ENCODE results near the gene IVNS1ABP. TPM values are rescaled to one million over a fixed set of nuclear protein-coding genes. Genes with fewer than 3 reads are reported as not detected.
"Not testable (repeated sequence)": the region's sequence is repeated elsewhere in the genome, so short reads cannot be mapped to it uniquely, and the experiment has no call there.

IVNS1ABP gene
- total RNA-seq: 10 to 100 TPM; 44.4 to 58.8 TPM

DNA sequence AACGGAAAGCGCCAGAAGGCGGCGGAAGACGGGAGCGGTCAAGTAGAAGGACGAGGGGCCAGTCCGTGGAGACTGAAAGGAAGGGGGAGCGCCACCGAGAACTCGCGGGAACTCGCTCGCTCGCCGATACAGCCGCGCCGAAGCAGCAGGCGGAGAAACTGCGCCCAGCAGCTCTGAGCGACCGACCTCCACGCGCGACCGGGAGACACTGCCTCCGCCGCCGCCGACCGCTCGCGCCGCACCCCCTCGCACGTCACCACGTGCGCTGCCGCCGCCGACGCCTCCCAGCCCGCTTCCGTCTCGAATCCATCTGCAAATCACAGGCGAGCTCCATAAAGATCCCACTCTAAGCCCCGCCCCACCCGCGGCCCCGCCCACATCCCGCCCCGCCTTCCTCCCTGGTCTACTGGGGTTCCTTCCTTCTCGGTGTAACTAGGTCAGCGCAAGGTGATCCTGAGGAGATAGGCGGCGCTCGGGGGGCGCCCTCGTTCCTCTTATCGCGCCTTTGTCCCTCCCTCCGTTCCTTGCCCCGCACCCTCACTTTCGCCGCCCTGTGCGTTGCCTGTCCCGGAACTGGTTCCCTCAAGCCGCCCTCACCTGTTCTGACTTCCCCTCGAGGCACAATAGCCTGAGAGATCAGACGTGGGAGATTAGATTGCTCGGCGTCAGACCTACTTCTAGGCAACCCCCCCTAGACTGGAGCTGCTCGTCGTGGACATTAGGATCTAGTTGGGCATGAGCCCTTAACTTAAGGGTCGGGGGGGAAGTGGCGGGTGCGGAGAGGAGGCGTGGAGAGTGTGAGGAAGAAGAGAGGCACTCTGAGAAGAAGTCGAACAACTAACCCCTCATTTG, at the start of gene IVNS1ABP:
Gene IVNS1ABP (minus strand): TSS at position 210 of the 852 bp plus-strand sequence. CDS start 7,750 bp downstream, outside the sequence.
- Histone ChIP-seq H3K4me3 (peak within 1 kb of the TSS; percentile 82 to 86), H3K9me3 (no peaks in the 10 kb centered on the region), H3K27ac (peak within 1 kb of the TSS; percentile 91 to 94), H3K36me3 (no peaks in the 10 kb centered on the region), H3K4me1 (replicated peaks) (no peaks in the 10 kb centered on the region), H3K27me3 (replicated peaks; ENCODE audit: insufficient read depth) (no peaks in the 10 kb centered on the region)
- under 1% methylated on average over 69 of the region's 80 CpGs for WGBS
- intact Hi-C loops (cut with DNase I): no loop called here
- DNase-seq (ENCODE audit: low spot score): peak; percentile 95
- TF ChIP-seq, protein P1, sequence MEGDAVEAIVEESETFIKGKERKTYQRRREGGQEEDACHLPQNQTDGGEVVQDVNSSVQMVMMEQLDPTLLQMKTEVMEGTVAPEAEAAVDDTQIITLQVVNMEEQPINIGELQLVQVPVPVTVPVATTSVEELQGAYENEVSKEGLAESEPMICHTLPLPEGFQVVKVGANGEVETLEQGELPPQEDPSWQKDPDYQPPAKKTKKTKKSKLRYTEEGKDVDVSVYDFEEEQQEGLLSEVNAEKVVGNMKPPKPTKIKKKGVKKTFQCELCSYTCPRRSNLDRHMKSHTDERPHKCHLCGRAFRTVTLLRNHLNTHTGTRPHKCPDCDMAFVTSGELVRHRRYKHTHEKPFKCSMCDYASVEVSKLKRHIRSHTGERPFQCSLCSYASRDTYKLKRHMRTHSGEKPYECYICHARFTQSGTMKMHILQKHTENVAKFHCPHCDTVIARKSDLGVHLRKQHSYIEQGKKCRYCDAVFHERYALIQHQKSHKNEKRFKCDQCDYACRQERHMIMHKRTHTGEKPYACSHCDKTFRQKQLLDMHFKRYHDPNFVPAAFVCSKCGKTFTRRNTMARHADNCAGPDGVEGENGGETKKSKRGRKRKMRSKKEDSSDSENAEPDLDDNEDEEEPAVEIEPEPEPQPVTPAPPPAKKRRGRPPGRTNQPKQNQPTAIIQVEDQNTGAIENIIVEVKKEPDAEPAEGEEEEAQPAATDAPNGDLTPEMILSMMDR (IDR thresholded peaks at IDR 0.05): peak in 3 of 4 experiments; percentile 18 to 32 (median 24)
- TF ChIP-seq POLR2A (IDR thresholded peaks at IDR 0.05): peak; percentile 99
- peak; percentile 80 for TF ChIP-seq POLR2AphosphoS5 (IDR thresholded peaks at IDR 0.05)

DNA sequence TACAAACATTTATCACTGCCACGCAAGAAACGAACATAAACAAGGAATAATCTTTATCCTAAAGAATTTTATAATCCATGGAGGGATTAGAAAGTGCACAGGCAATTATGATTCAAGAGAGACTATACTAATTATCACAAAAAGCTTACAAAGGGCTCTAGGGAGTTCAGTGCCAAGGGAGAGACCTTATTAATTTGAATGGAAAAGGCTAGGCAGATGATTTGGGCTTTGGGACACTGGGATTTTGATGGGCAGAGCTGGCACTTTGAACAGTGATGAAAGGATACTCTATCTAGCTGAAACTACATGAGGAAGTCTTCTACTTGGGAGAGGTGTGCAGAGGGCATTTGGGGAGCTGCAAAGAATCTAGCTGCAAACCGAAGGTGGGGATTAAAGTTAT, 48.9 kb upstream of the IVNS1ABP start:
- Histone ChIP-seq H3K9me3 (no peaks in the 10 kb centered on the region), H3K36me3 (no peaks in the 10 kb centered on the region)
- intact Hi-C loops (cut with DNase I): no loop called here

DNA sequence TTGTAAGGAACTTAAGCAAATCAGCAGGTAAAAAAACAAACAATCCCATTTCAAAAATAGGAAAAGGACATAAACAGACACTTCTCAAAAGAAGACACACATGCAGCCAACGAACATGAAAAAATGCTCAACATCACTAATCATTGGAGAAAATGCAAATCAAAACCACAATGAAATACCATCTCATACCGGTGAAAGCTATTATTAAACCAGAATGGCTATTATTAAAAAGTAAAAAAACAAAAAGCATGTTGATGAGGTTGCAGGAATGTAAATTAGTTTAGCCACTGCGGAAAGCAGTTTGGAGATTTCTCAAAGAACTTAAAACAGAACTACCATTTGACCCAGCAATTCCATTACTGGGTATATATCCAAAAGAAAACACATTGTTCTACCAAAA, 47.5 kb upstream of the IVNS1ABP start:
- H3K4me1 ChIP-seq (replicated peaks); intact Hi-C loops (cut with DNase I); H3K4me3 ChIP-seq; H3K36me3 ChIP-seq; H3K27ac ChIP-seq; H3K9me3 ChIP-seq; DNase-seq (ENCODE audit: low spot score); H3K27me3 ChIP-seq (replicated peaks; ENCODE audit: insufficient read depth): not testable (repeated sequence)
- WGBS: 84% methylated on average over 3 of the region's 3 CpGs

More for the DNA sequence above, 48.9 kb upstream of the IVNS1ABP start:
- Histone ChIP-seq H3K4me1 (replicated peaks) (no peaks in the 10 kb centered on the region), H3K4me3 (no peak overlapping the region), H3K27ac (no peak overlapping the region), H3K27me3 (replicated peaks; ENCODE audit: insufficient read depth) (no peaks in the 10 kb centered on the region)
- DNase-seq (ENCODE audit: low spot score): no peak
- no peak for TF ChIP-seq POLR2A (IDR thresholded peaks at IDR 0.05)
- TF ChIP-seq, protein P1 (IDR thresholded peaks at IDR 0.05): no peak
- TF ChIP-seq POLR2AphosphoS5 (IDR thresholded peaks at IDR 0.05): no peak
- 81% methylated on average over 3 of the region's 3 CpGs for WGBS

DNA sequence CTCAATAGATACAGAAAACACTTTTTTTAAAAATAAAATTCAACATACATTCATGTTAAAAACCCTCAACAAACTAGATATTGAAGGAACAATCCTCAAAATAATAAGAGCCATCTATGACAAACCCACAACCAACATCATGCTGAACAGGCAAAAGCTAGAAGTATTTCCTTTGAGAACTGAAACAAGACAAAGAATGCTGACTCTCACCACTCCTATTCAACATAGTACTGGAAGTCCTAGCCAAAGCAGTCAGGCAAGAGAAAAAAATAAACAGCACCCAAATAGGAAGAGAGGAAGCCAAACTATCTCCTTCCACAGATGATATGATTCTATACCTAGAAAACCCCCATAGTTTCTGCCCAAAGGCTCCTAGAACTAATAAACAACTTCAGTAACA, 46.2 kb upstream of the IVNS1ABP start:
- H3K9me3 ChIP-seq: no peaks in the 10 kb centered on the region
- TF ChIP-seq POLR2AphosphoS5 (IDR thresholded peaks at IDR 0.05): no peak
- DNase-seq (ENCODE audit: low spot score): no peak
- intact Hi-C loops (cut with DNase I): no loop called here
- H3K36me3 ChIP-seq: no peaks in the 10 kb centered on the region
- H3K27ac ChIP-seq: no peak overlapping the region
- H3K4me3 ChIP-seq: no peak overlapping the region
- H3K4me1 ChIP-seq (replicated peaks): no peaks in the 10 kb centered on the region
- H3K27me3 ChIP-seq (replicated peaks; ENCODE audit: insufficient read depth): no peaks in the 10 kb centered on the region

- no peak for DNase-seq (ENCODE audit: low spot score)
- H3K27me3 ChIP-seq (replicated peaks; ENCODE audit: insufficient read depth): no peaks in the 10 kb centered on the region
- no peaks in the 10 kb centered on the region for H3K4me1 ChIP-seq (replicated peaks)
- 94% methylated on average over 1 of the region's 1 CpG for WGBS
- intact Hi-C loops (cut with DNase I): no loop called here
- H3K36me3 ChIP-seq: no peaks in the 10 kb centered on the region
- no peak overlapping the region for H3K27ac ChIP-seq
- no peak for TF ChIP-seq POLR2A (IDR thresholded peaks at IDR 0.05)
- H3K9me3 ChIP-seq: no peaks in the 10 kb centered on the region
- no peak overlapping the region for H3K4me3 ChIP-seq
These were observed 43.7 kb upstream of the IVNS1ABP start for GRCh38 chr1:185360714-185361113.

GRCh38 chr1:185358957-185359356, 41.9 kb upstream of the IVNS1ABP start:
- intact Hi-C loops (cut with DNase I): no loop called here
- WGBS: 78% methylated on average over 3 of the region's 3 CpGs
- no peak for TF ChIP-seq POLR2A (IDR thresholded peaks at IDR 0.05)
- TF ChIP-seq, protein P1 (IDR thresholded peaks at IDR 0.05): no peak
- TF ChIP-seq POLR2AphosphoS5 (IDR thresholded peaks at IDR 0.05): no peak

More at GRCh38 chr1:185358957-185359356, 41.9 kb upstream of the IVNS1ABP start:
- H3K4me3 ChIP-seq: no peak overlapping the region
- H3K4me1 ChIP-seq (replicated peaks): no peaks in the 10 kb centered on the region
- DNase-seq (ENCODE audit: low spot score): no peak
- no peaks in the 10 kb centered on the region for H3K36me3 ChIP-seq
- H3K27ac ChIP-seq: no peak overlapping the region
- H3K27me3 ChIP-seq (replicated peaks; ENCODE audit: insufficient read depth): no peaks in the 10 kb centered on the region
- H3K9me3 ChIP-seq: no peaks in the 10 kb centered on the region

All from prostate gland (tissue), 2 donors.